Caco-2 (cell line): ENCODE measurements around the gene ALDH3A1. TPM values are rescaled to one million over a fixed set of nuclear protein-coding genes. Genes with fewer than 3 reads are reported as not detected.
A peak's percentile ranks its signal among the peaks of the same experiment; 100 is the strongest.

ENCODE experiments used
- BruUV-seq: library from RNA; stranded (reverse); fragments of 400-500 nt; replicated peaks from 2 replicates; lab custom pipeline; 2021; lab: Mats Ljungman, UMichigan
- CTCF ChIA-PET: fragments of 300-600 bp; sonication (Branson Sonifier 250); formaldehyde crosslinking; loops from one replicate; lab custom pipeline; 2022; ENCODE audit warnings: antibody characterized with exemption; lab: Charles Lee
- POLR2A ChIA-PET: fragments of 300-600 bp; sonication (Branson Sonifier 250); formaldehyde crosslinking; loops from one replicate; lab custom pipeline; 2022; ENCODE audit warnings: antibody characterized with exemption; lab: Charles Lee
- DNase-seq, 2 experiments: peaks; one replicate each; pipeline versions ENCODE4 v3.0.0 to v3.0.0-alpha.2; 2020 to 2022
- H3K27me3 ChIP-seq: replicated peaks from 2 replicates; pipeline ENCODE4 v1.6.0; 2011; ENCODE audit warnings: low read length; ENCODE audit not compliant: control insufficient read depth, insufficient read depth
- H3K36me3 ChIP-seq: 2 replicates; pipeline ENCODE4 v1.5.1; 2011; ENCODE audit warnings: low read length; ENCODE audit not compliant: control insufficient read depth, insufficient read depth
- H3K4me1 ChIP-seq: fragments of 250-450 bp; sonication (Bioruptor Pico); 2 replicates; pipeline ENCODE4 v1.5.1; 2020; ENCODE audit warnings: mild to moderate bottlenecking
- H3K4me3 ChIP-seq: 2 replicates; pipeline ENCODE4 v1.5.1; 2011; ENCODE audit warnings: low read depth, mild to moderate bottlenecking, control low read depth, low read length
- H3K9me3 ChIP-seq: fragments of 250-450 bp; sonication (Bioruptor Pico); 2 replicates; pipeline ENCODE4 v1.5.1; 2020; ENCODE audit warnings: mild to moderate bottlenecking, moderate library complexity
- H3K27ac Mint-ChIP-seq: one replicate; pipeline ENCODE4 v1.8.0; 2022; ENCODE audit warnings: mixed read lengths; ENCODE audit not compliant: unreplicated experiment
- H3K27me3 Mint-ChIP-seq: one replicate; pipeline ENCODE4 v1.8.0; 2022; ENCODE audit warnings: mixed read lengths; ENCODE audit not compliant: insufficient read depth, unreplicated experiment
- H3K36me3 Mint-ChIP-seq: one replicate; pipeline ENCODE4 v1.8.0; 2022; ENCODE audit warnings: mild to moderate bottlenecking, mixed read lengths; ENCODE audit not compliant: insufficient read depth, unreplicated experiment
- H3K4me1 Mint-ChIP-seq: one replicate; pipeline ENCODE4 v1.8.0; 2022; ENCODE audit warnings: low read depth, mixed read lengths; ENCODE audit not compliant: unreplicated experiment
- H3K4me3 Mint-ChIP-seq: one replicate; pipeline ENCODE4 v1.8.0; 2022; ENCODE audit warnings: mild to moderate bottlenecking, moderate library complexity, mixed read lengths; ENCODE audit not compliant: unreplicated experiment
- H3K9me3 Mint-ChIP-seq: one replicate; pipeline ENCODE4 v1.8.0; 2022; ENCODE audit warnings: mixed read lengths; ENCODE audit not compliant: unreplicated experiment
- CTCF ChIP-seq, 2 experiments: fragments of 200-600 bp in 1 of 2; IDR thresholded peaks; 1 replicate in 1 of 2; 2 replicates in 1 of 2; pipeline versions ENCODE4 v1.5.1 to v1.8.0; 2011 to 2022; ENCODE audit warnings: antibody characterized with exemption in 1 of 2, control low read depth in 1 of 2, inconsistent platforms in 1 of 2, low read depth in 1 of 2, low read length in 1 of 2, mild to moderate bottlenecking in 1 of 2, moderate library complexity in 1 of 2; ENCODE audit not compliant: insufficient read depth in 1 of 2, severe bottlenecking in 1 of 2, unreplicated experiment in 1 of 2
- intact Hi-C: fragments of 100-400 bp; cut with micrococcal nuclease; formaldehyde crosslinking; loops from one replicate; pipeline ENCODE4 v1.10.0; 2022; ENCODE audit not compliant: unreplicated experiment
- total RNA-seq: library from RNA; stranded (reverse); gene quantifications from 2 replicates; pipeline ENCODE4 v1.2.3, GENCODE V29; 2022

The ALDH3A1 gene
- total RNA-seq, 1 experiment from 2014 or later, result 8.3 TPM

- CTCF ChIA-PET, result no interaction called here
- H3K27me3 ChIP-seq, result no peaks in the 10 kb centered on the region
- no peak for TF ChIP-seq CTCF (IDR thresholded peaks at IDR 0.05; ENCODE audit: insufficient read depth in 1 of 2, low read depth in 1 of 2, low read length in 1 of 2, severe bottlenecking in 1 of 2, unreplicated experiment in 1 of 2)
- intact Hi-C loops, result no loop called here
- Mint-ChIP-seq H3K4me1 (peaks cover 13% of the 10 kb centered on the region), H3K36me3 (no peaks in the 10 kb centered on the region), H3K4me3 (no peak overlapping the region), H3K9me3 (no peaks in the 10 kb centered on the region), H3K27ac (no peak overlapping the region), H3K27me3 (no peaks in the 10 kb centered on the region)
- BruUV-seq, result no TSS peak
- no peaks in the 10 kb centered on the region for H3K36me3 ChIP-seq
- no peak overlapping the region for H3K4me3 ChIP-seq
- no peaks in the 10 kb centered on the region for H3K9me3 ChIP-seq
- POLR2A ChIA-PET, result no interaction called here
- H3K4me1 ChIP-seq, result peaks cover 25% of the 10 kb centered on the region
- no peak for DNase-seq
Measured at GRCh38 chr17:19738757-19739156, 9.3 kb downstream of the ALDH3A1 start.

GRCh38 chr17:19738073-19738449, 10.0 kb downstream of the ALDH3A1 start:
- Mint-ChIP-seq H3K27me3 (no peaks in the 10 kb centered on the region), H3K27ac (peak overlapping the region; percentile 40), H3K9me3 (no peaks in the 10 kb centered on the region), H3K36me3 (no peaks in the 10 kb centered on the region), H3K4me3 (no peak overlapping the region), H3K4me1 (peaks cover 14% of the 10 kb centered on the region)
- intact Hi-C loops, result no loop called here
- BruUV-seq, result no TSS peak
- Histone ChIP-seq H3K4me1 (peaks cover 29% of the 10 kb centered on the region), H3K27me3 (no peaks in the 10 kb centered on the region), H3K9me3 (no peaks in the 10 kb centered on the region), H3K4me3 (no peak overlapping the region), H3K36me3 (no peaks in the 10 kb centered on the region)
- ChIA-PET POLR2A (no interaction called here), CTCF (no interaction called here)
- DNase-seq, result no peak
- no peak for TF ChIP-seq CTCF (IDR thresholded peaks at IDR 0.05; ENCODE audit: insufficient read depth in 1 of 2, low read depth in 1 of 2, low read length in 1 of 2, severe bottlenecking in 1 of 2, unreplicated experiment in 1 of 2)

- Mint-ChIP-seq H3K9me3 (no peaks in the 10 kb centered on the region), H3K27me3 (no peaks in the 10 kb centered on the region), H3K4me3 (no peak overlapping the region), H3K27ac (peak overlapping the region; percentile 40), H3K36me3 (no peaks in the 10 kb centered on the region), H3K4me1 (peaks cover 14% of the 10 kb centered on the region)
- no peaks in the 10 kb centered on the region for H3K27me3 ChIP-seq
- ChIA-PET POLR2A (no interaction called here), CTCF (no interaction called here)
- no TSS peak for BruUV-seq
- H3K4me1 ChIP-seq, result peaks cover 29% of the 10 kb centered on the region
- H3K9me3 ChIP-seq, result no peaks in the 10 kb centered on the region
- no peak for TF ChIP-seq CTCF (IDR thresholded peaks at IDR 0.05; ENCODE audit: insufficient read depth in 1 of 2, low read depth in 1 of 2, low read length in 1 of 2, severe bottlenecking in 1 of 2, unreplicated experiment in 1 of 2)
- intact Hi-C loops, result no loop called here
- H3K36me3 ChIP-seq, result no peaks in the 10 kb centered on the region
- no peak for DNase-seq
- no peak overlapping the region for H3K4me3 ChIP-seq
Measured at GRCh38 chr17:19737305-19738072, 10.6 kb downstream of the ALDH3A1 start.
